ENCODE data around the gene AXIN1. TPM values are rescaled to one million over a fixed set of nuclear protein-coding genes. Genes with fewer than 3 reads are reported as not detected.

Gene AXIN1
- total and polyA plus RNA-seq, 9 of the 15 experiments (the other 6 are each of a cell fraction or from before 2014, with no cell fraction given), result 0.42 to 58.0 (median 25.9) TPM

DNA sequence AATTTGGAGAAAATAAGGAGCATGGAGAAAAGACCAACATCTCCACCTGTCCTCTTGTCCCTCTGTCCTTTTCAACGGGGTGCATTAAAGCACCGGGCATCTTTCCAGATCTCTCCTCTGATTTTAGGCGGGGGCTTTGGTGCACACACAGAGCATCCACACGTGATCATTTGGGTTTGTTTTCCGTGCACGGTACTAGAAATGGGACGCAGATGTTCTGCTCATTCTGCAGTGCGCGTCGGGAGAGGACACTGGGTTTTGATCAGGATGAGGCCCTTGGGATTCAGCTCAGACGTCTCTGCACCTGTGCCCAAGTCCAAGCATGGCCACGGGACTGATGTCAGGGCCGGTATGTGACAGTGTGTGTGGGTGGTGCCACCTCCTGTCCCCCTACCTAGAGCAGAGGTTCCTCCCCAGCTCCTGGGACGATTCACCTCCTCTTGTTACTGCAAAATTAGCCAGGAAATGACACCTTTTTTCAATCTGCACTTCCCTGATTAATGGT lies 37.7 kb downstream of the AXIN1 start (continued):
- TF ChIP-seq ZFP30 (CRISPR knock-in tag; IDR thresholded peaks at IDR 0.05; ENCODE audit: borderline replicate concordance) (no peak), PTTG1 (tag; IDR thresholded peaks at IDR 0.05; ENCODE audit: low read depth) (no peak), HLTF (IDR thresholded peaks at IDR 0.05) (no peak), NEUROD1 (IDR thresholded peaks at IDR 0.05; ENCODE audit: borderline replicate concordance, low read depth, low read length, partially characterized antibody) (no peak), ZZZ3 (IDR thresholded peaks at IDR 0.05) (no peak), CBFA2T2 (conservative IDR thresholded peaks at IDR 0.05) (no peak)
- TF ChIP-seq, protein P1, sequence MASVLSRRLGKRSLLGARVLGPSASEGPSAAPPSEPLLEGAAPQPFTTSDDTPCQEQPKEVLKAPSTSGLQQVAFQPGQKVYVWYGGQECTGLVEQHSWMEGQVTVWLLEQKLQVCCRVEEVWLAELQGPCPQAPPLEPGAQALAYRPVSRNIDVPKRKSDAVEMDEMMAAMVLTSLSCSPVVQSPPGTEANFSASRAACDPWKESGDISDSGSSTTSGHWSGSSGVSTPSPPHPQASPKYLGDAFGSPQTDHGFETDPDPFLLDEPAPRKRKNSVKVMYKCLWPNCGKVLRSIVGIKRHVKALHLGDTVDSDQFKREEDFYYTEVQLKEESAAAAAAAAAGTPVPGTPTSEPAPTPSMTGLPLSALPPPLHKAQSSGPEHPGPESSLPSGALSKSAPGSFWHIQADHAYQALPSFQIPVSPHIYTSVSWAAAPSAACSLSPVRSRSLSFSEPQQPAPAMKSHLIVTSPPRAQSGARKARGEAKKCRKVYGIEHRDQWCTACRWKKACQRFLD (CRISPR knock-in tag; IDR thresholded peaks at IDR 0.05), result no peak

DNA sequence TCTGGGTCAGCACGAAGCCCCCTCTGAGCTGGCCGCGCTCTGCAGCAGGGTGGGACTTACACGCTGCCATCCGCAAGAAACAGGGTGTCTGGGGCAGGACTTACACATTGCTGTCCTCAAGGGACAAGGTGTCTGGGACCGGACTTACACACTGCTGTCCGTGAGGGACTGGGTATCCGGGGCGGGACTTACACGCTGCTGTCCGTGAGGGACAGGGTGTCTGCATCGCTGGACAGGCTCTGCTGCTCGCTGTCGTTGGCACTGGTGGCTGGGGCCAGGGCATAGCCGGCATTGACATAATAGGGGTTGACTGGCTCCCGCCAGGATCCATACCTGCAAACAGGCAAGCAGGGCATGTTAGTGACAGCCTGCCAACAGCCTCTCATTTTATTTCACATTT lies 38.2 kb downstream of the AXIN1 start:
- H3K79me2 ChIP-seq (ENCODE audit: control insufficient read depth, insufficient read depth, low read length), result peaks cover 72% of the 10 kb centered on the region
- no peaks in the 10 kb centered on the region for H3K9me3 ChIP-seq (replicated peaks; ENCODE audit: control insufficient read depth, insufficient read depth, low read depth, low read length)
- 92% methylated on average over 16 of the region's 16 CpGs for WGBS (ENCODE audit: insufficient coverage, low coverage, missing lambda C conversion rate)
- no TSS peak for BruUV-seq (replicated peaks)
- H3K27me3 ChIP-seq (ENCODE audit: control insufficient read depth in 2 of 2, insufficient read depth in 2 of 2, low read length in 2 of 2), result no peaks in the 10 kb centered on the region
- peaks cover 13% of the 10 kb centered on the region; the same call in 1 of the 2 replicates for H4K20me1 ChIP-seq (replicated peaks; ENCODE audit: control insufficient read depth, insufficient read depth, low read length)
- ChIA-PET CTCF (ENCODE audit: low intra/inter-chr PET ratio) (no interaction called here), POLR2A (interaction anchor here (1.5 kb wide), 1 partner anchor 10 kb away, joined by 4 read pairs; no protein-coding TSS in a partner anchor)
- peaks cover 70% of the 10 kb centered on the region; the same call in 2 of the 3 replicates for H3K36me3 ChIP-seq (ENCODE audit: control insufficient read depth, insufficient read depth, low read length)
- no peak overlapping the region for H3K4me2 ChIP-seq (ENCODE audit: insufficient read depth, low read length)
- no peak overlapping the region for H3K27ac ChIP-seq (ENCODE audit: extremely low read depth, low read depth, low read length)
- intact Hi-C loops (cut with micrococcal nuclease), result no loop called here
- ATAC-seq (no peak), DNase-seq (ENCODE audit: extremely low read depth in 1 of 4, low spot score in 3 of 4) (no peak), FAIRE-seq (no peak)
- H3K9me1 ChIP-seq (ENCODE audit: control insufficient read depth, insufficient read depth, low read length), result no peaks in the 10 kb centered on the region
- peak overlapping the region in 1 of 2 experiments; percentile 31; a peak in 1 of 4 replicates for H3K9ac ChIP-seq (ENCODE audit: insufficient read depth in 1 of 2, low read depth in 2 of 2, low read length in 2 of 2)
- H2AFZ ChIP-seq (ENCODE audit: low read depth, low read length), result no peak overlapping the region
- peaks cover 0 to 32% of the 10 kb centered on the region in 2 experiments; a peak in 3 of 5 replicates for H3K4me1 ChIP-seq (replicated peaks in 1 of 2; ENCODE audit: control insufficient read depth in 2 of 2, insufficient read depth in 2 of 2, low read length in 2 of 2)
- H3K4me3 ChIP-seq, result no peak overlapping the region
- in situ Hi-C loops (cut with MboI), result no loop called here
- TF ChIP-seq, protein P2, sequence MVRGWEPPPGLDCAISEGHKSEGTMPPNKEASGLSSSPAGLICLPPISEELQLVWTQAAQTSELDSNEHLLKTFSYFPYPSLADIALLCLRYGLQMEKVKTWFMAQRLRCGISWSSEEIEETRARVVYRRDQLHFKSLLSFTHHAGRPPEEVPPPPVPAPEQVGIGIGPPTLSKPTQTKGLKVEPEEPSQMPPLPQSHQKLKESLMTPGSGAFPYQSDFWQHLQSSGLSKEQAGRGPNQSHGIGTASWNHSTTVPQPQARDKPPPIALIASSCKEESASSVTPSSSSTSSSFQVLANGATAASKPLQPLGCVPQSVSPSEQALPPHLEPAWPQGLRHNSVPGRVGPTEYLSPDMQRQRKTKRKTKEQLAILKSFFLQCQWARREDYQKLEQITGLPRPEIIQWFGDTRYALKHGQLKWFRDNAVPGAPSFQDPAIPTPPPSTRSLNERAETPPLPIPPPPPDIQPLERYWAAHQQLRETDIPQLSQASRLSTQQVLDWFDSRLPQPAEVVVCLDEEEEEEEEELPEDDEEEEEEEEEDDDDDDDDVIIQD (CRISPR knock-in tag; IDR thresholded peaks at IDR 0.05), result no peak
- TF ChIP-seq, protein P3, sequence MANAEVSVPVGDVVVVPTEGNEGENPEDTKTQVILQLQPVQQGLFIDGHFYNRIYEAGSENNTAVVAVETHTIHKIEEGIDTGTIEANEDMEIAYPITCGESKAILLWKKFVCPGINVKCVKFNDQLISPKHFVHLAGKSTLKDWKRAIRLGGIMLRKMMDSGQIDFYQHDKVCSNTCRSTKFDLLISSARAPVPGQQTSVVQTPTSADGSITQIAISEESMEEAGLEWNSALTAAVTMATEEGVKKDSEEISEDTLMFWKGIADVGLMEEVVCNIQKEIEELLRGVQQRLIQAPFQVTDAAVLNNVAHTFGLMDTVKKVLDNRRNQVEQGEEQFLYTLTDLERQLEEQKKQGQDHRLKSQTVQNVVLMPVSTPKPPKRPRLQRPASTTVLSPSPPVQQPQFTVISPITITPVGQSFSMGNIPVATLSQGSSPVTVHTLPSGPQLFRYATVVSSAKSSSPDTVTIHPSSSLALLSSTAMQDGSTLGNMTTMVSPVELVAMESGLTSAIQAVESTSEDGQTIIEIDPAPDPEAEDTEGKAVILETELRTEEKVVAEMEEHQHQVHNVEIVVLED (CRISPR knock-in tag; IDR thresholded peaks at IDR 0.05), result no peak
- TF ChIP-seq MEF2D (tag; conservative IDR thresholded peaks at IDR 0.05; ENCODE audit: low read depth), result no peak
- TF ChIP-seq, protein P4, sequence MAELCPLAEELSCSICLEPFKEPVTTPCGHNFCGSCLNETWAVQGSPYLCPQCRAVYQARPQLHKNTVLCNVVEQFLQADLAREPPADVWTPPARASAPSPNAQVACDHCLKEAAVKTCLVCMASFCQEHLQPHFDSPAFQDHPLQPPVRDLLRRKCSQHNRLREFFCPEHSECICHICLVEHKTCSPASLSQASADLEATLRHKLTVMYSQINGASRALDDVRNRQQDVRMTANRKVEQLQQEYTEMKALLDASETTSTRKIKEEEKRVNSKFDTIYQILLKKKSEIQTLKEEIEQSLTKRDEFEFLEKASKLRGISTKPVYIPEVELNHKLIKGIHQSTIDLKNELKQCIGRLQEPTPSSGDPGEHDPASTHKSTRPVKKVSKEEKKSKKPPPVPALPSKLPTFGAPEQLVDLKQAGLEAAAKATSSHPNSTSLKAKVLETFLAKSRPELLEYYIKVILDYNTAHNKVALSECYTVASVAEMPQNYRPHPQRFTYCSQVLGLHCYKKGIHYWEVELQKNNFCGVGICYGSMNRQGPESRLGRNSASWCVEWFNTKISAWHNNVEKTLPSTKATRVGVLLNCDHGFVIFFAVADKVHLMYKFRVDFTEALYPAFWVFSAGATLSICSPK (IDR thresholded peaks at IDR 0.05; ENCODE audit: borderline replicate concordance), result no peak
- TF ChIP-seq, protein P5, sequence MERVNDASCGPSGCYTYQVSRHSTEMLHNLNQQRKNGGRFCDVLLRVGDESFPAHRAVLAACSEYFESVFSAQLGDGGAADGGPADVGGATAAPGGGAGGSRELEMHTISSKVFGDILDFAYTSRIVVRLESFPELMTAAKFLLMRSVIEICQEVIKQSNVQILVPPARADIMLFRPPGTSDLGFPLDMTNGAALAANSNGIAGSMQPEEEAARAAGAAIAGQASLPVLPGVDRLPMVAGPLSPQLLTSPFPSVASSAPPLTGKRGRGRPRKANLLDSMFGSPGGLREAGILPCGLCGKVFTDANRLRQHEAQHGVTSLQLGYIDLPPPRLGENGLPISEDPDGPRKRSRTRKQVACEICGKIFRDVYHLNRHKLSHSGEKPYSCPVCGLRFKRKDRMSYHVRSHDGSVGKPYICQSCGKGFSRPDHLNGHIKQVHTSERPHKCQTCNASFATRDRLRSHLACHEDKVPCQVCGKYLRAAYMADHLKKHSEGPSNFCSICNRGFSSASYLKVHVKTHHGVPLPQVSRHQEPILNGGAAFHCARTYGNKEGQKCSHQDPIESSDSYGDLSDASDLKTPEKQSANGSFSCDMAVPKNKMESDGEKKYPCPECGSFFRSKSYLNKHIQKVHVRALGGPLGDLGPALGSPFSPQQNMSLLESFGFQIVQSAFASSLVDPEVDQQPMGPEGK (CRISPR knock-in tag; IDR thresholded peaks at IDR 0.05; ENCODE audit: borderline replicate concordance), result no peak

Data from K562 (cell line).